Activated gamma-delta T cell treated with anti-CD3 and anti-CD28 coated beads, Interleukin-2, amount 50 U/mL, for 16 hours (primary cell): ENCODE results near the gene GTPBP10.

Experiments
- DNase-seq: peaks from one replicate; pipeline ENCODE4 v3.0.0-alpha.2; 2020; ENCODE audit warnings: low read depth

Gene GTPBP10

GRCh38 chr7:90383422-90383821 is 36.9 kb downstream of the GTPBP10 start:
- no peak for DNase-seq

GRCh38 chr7:90383861-90384260 is 37.3 kb downstream of the GTPBP10 start:
- no peak for DNase-seq

GRCh38 chr7:90384433-90384832 is 37.9 kb downstream of the GTPBP10 start:
- DNase-seq: no peak

- DNase-seq: no peak
Observed at GRCh38 chr7:90387470-90388240, 41.1 kb downstream of the GTPBP10 start.

- no peak for DNase-seq
Observed at GRCh38 chr7:90390926-90391325, 44.4 kb downstream of the GTPBP10 start.

GRCh38 chr7:90391488-90391887 is 45.0 kb downstream of the GTPBP10 start:
- no peak for DNase-seq

- DNase-seq: no peak
Observed at GRCh38 chr7:90396420-90396819, 49.9 kb downstream of the GTPBP10 start.

GRCh38 chr7:90401989-90402388 is 55.5 kb downstream of the GTPBP10 start:
- no peak for DNase-seq

- DNase-seq: no peak
Observed at GRCh38 chr7:90402785-90403173, 56.3 kb downstream of the GTPBP10 start.

GRCh38 chr7:90403174-90404113 is 56.9 kb downstream of the GTPBP10 start, which contains the start of gene CLDN12:
TSS of gene CLDN12 (plus strand) at chr7:90403461. CDS start at chr7:90412677, 9,216 bp downstream.
- peak; percentile 54 for DNase-seq

GRCh38 chr7:90404777-90405176 is 58.3 kb downstream of the GTPBP10 start:
- DNase-seq: no peak

GRCh38 chr7:90407484-90407821 is 60.9 kb downstream of the GTPBP10 start:
- no peak for DNase-seq

GRCh38 chr7:90408142-90408541 is 61.6 kb downstream of the GTPBP10 start:
- DNase-seq: no peak

GRCh38 chr7:90409667-90410066 is 63.2 kb downstream of the GTPBP10 start:
- no peak for DNase-seq

GRCh38 chr7:90411510-90411909 is 65.0 kb downstream of the GTPBP10 start:
- DNase-seq: no peak

- DNase-seq: no peak
Observed at GRCh38 chr7:90412458-90413184, 66.1 kb downstream of the GTPBP10 start.

GRCh38 chr7:90413185-90413528 is 66.6 kb downstream of the GTPBP10 start:
- DNase-seq: no peak

GRCh38 chr7:90421651-90422050 is 75.1 kb downstream of the GTPBP10 start:
- DNase-seq: no peak

GRCh38 chr7:90424720-90425119 is 78.2 kb downstream of the GTPBP10 start:
- DNase-seq: no peak

GRCh38 chr7:90425376-90425775 is 78.9 kb downstream of the GTPBP10 start:
- no peak for DNase-seq

- no peak for DNase-seq
Observed at GRCh38 chr7:90430614-90431460, 84.3 kb downstream of the GTPBP10 start.

- no peak for DNase-seq
Observed at GRCh38 chr7:90432752-90433151, 86.2 kb downstream of the GTPBP10 start.
